ENCODE measurements around the gene MYH9.

MYH9 gene

DNA sequence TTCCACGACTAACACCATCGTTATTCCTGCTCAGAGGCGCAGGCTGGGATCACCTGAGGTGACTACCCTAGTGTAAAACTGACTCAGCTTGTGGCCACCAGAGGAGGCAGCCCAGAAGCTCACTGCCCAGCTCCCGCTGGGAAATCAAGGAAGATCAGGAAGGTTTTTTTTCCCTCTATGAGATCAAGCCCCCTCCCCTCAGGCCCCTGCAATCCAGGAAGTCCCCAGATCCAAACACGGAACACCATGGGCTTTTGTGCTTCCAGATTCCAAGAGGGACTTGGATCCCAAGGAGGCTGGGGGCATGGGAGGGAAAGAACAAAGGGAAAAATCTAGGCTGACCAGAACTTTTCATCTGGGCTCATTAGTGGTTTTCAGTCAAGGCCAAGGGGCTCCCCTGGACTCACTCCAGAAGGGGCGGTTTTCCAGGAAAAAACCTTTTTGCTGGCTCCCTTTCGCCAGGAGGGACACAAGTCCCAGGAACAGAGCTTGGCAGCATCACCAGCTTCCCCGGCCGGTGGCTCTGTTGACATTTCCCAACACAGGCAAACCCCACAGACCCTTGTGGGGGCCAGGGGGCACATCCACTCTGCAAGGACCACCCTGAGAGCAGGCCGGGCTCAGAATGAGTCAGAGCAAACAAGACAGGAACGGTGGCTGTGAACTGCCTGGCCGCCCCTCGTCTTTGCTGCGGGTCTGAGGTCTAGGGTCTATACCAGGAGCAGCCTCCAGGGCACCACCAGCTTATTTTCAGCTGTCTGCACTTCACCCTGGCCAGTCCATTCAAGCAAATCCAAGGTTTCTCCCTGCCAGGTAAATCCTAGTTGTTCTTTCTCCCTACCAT is 36.8 kb downstream of the MYH9 start:
- CTCF ChIA-PET: interaction anchor here (0.9 to 1.7 kb wide), 4 partner anchors 10 to 120 kb away, joined by 3 to 6 read pairs (median 4); no protein-coding TSS in a partner anchor
- H3K4me3 ChIP-seq (ENCODE audit: low read depth, low read length): no peak overlapping the region
- DNase-seq (ENCODE audit: low read depth, low spot score): no peak
- TF ChIP-seq CTCF (IDR thresholded peaks at IDR 0.05; ENCODE audit: insufficient read depth, low read length, missing control alignments): peak; percentile 5
- POLR2A ChIA-PET: interaction anchor here (0.6 to 1.3 kb wide), 4 partner anchors 11 to 117 kb away, joined by 3 to 5 read pairs (median 3); no protein-coding TSS in a partner anchor

DNA sequence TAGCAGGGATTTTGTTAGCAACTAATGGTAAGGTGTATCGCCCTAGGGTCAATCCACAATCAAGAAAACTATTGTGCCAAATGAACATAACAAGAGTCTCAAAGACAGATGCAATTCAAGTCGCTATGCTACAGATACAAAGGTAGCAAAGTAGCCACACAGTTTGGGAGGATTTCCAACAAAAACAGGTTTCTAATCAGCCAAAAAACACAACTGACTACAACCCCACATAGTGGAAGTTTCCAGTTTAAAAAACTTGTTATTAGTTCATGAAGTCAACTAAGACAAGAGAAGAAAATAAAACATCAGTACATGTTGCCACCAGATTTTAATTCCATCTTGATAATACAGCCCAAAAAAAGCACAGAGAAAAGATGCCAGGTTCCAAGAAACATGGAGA is 38.0 kb downstream of the MYH9 start:
- no peak for DNase-seq (ENCODE audit: low read depth, low spot score)
- ChIA-PET CTCF (interaction anchor here (1.4 kb wide), 1 partner anchor 16 kb away, joined by 3 read pairs; no protein-coding TSS in a partner anchor), POLR2A (interaction anchor here (1.3 kb wide), 1 partner anchor 10 kb away, joined by 3 read pairs; no protein-coding TSS in a partner anchor)
- H3K4me3 ChIP-seq (ENCODE audit: low read depth, low read length): no peak overlapping the region
- TF ChIP-seq CTCF (IDR thresholded peaks at IDR 0.05; ENCODE audit: insufficient read depth, low read length, missing control alignments): no peak

DNA sequence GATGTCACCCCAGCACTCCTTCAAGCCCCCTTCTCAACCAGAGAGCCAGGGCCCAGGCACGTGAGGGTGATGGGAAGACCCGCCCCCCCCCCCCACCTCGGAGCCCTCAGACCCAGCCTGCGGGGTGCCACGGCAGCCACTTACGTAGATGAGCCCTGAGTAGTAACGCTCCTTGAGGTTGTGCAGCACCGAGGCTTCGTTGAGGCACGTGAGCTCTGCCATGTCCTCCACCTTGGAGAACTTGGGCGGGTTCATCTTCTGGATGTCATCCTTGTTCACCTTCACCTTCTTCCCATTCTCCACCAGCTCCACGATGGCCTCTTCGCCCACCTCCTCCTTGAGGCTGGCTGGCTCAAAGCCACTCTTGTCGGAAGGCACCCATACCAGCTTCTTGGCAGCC is 39.0 kb downstream of the MYH9 start:
- DNase-seq (ENCODE audit: low read depth, low spot score): no peak
- no peak overlapping the region for H3K4me3 ChIP-seq (ENCODE audit: low read depth, low read length)
- ChIA-PET POLR2A (no interaction called here), CTCF (interaction anchor here (0.9 to 1.4 kb wide), 2 partner anchors 15 to 121 kb away, joined by 3 to 5 read pairs; no protein-coding TSS in a partner anchor)
- TF ChIP-seq CTCF (IDR thresholded peaks at IDR 0.05; ENCODE audit: insufficient read depth, low read length, missing control alignments): no peak

GRCh38 chr22:36347094-36347493 is 40.7 kb downstream of the MYH9 start:
- ChIA-PET POLR2A (no interaction called here), CTCF (interaction anchor here (0.9 to 2.1 kb wide), 3 partner anchors 12 to 124 kb away, joined by 3 to 9 read pairs (median 3); no protein-coding TSS in a partner anchor)
- no peak for DNase-seq (ENCODE audit: low read depth, low spot score)
- H3K4me3 ChIP-seq (ENCODE audit: low read depth, low read length): no peak overlapping the region
- TF ChIP-seq CTCF (IDR thresholded peaks at IDR 0.05; ENCODE audit: insufficient read depth, low read length, missing control alignments): no peak

DNA sequence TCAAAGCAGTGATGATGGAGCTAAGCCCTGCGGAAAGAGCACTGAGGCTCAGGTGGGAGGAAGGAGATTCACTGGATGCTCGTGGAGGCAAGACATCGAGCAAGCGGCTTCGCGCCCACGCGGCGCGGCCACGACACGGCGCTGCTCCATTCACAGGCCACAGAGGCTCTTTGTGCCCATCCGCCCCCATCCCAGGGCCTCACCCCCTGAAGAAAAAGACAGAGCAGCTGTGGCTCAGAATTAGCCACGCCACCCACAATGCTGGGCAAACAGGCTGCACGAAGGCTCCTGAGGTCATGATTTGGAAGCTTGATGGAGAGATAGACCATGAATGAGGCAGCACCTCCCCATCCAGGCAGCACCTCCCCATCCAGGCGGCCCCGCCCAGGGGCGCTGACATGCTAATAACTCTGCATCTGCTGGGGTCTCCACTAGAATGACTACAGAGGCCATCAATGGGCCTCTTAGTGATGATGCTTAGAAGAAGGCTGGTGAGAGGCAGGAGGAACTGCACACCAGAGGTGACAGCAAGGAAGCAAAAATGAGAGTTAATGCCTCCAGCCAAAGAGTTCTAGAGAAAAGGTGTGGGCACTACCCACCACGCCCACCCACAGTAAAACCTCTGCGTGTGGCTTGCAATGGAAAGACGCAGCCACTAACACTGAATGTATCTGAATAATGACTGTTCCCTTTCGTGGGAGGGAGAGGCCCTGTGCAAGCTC is 43.5 kb downstream of the MYH9 start:
- ChIA-PET CTCF (interaction anchor here (1.0 to 3.8 kb wide), 4 partner anchors 9 to 126 kb away, joined by 3 to 15 read pairs (median 4); no protein-coding TSS in a partner anchor), POLR2A (interaction anchor here (1.8 kb wide), 1 partner anchor 12 kb away, joined by 5 read pairs; no protein-coding TSS in a partner anchor)
- no peak for DNase-seq (ENCODE audit: low read depth, low spot score)
- no peak for TF ChIP-seq CTCF (IDR thresholded peaks at IDR 0.05; ENCODE audit: insufficient read depth, low read length, missing control alignments)
- H3K4me3 ChIP-seq (ENCODE audit: low read depth, low read length): no peak overlapping the region

All from AG04449 (cell line).